Activated T-helper 17 cell treated with anti-CD3 and anti-CD28 coated beads, Interleukin-2, amount 50 U/mL, for 72 hours (primary cell): ENCODE results near the gene OR2C3. TPM values are rescaled to one million over a fixed set of nuclear protein-coding genes. Genes with fewer than 3 reads are reported as not detected.
"Not testable (repeated sequence)": the region's sequence is repeated elsewhere in the genome, so short reads cannot be mapped to it uniquely, and the experiment has no call there.

Experiments used
- ATAC-seq: fragments of 150-1000 bp; cut with Tn5 transposase; replicated peaks from 2 replicates; pipeline ENCODE4 v1.10.0; 2021; ENCODE audit warnings: mild to moderate bottlenecking, moderate library complexity
- H3K27ac Mint-ChIP-seq: one replicate; pipeline ENCODE4 v1.8.0; 2022; ENCODE audit warnings: mixed read lengths
- H3K27me3 Mint-ChIP-seq: one replicate; pipeline ENCODE4 v1.8.0; 2022; ENCODE audit warnings: mixed read lengths
- H3K36me3 Mint-ChIP-seq: one replicate; pipeline ENCODE4 v1.8.0; 2022; ENCODE audit warnings: low read depth, mild to moderate bottlenecking, mixed read lengths
- H3K4me1 Mint-ChIP-seq: one replicate; pipeline ENCODE4 v1.8.0; 2022; ENCODE audit warnings: mixed read lengths
- H3K4me3 Mint-ChIP-seq: one replicate; pipeline ENCODE4 v1.8.0; 2022; ENCODE audit warnings: mild to moderate bottlenecking, mixed read lengths
- H3K9me3 Mint-ChIP-seq: one replicate; pipeline ENCODE4 v1.8.0; 2022; ENCODE audit warnings: mixed read lengths
- total RNA-seq, 2 donors: library from RNA; stranded (reverse); gene quantifications; one replicate each; pipeline ENCODE4 v1.2.3, GENCODE V29; 2022

The OR2C3 gene
- total RNA-seq, 2 donors from 2014 or later, result not detected

DNA sequence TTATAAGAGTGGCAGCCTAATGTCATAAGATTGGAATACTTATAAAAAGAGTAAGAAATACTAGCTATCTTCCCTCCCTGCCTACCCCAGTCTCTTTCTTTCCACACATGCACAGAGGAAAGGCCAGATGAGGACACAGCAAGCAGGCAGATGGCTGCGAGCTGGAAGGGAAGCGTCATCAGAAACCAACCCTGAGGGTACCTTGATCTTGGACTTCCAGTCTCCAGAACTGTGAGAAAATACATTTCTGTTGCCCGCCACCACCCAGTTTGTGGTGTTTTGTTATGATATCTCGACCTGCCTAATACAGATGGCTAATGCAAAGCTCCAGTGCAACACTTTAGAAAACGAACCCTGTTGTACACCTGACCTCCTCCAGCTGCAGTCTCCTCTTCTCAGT is 2.3 kb upstream of the OR2C3 start:
- no peaks in the 10 kb centered on the region for H3K9me3 Mint-ChIP-seq
- no peak overlapping the region for H3K4me3 Mint-ChIP-seq
- H3K36me3 Mint-ChIP-seq, result no peaks in the 10 kb centered on the region
- peaks cover 4% of the 10 kb centered on the region for H3K4me1 Mint-ChIP-seq
- no peak overlapping the region for H3K27ac Mint-ChIP-seq
- H3K27me3 Mint-ChIP-seq, result peaks cover 17% of the 10 kb centered on the region
- no peak for ATAC-seq

DNA sequence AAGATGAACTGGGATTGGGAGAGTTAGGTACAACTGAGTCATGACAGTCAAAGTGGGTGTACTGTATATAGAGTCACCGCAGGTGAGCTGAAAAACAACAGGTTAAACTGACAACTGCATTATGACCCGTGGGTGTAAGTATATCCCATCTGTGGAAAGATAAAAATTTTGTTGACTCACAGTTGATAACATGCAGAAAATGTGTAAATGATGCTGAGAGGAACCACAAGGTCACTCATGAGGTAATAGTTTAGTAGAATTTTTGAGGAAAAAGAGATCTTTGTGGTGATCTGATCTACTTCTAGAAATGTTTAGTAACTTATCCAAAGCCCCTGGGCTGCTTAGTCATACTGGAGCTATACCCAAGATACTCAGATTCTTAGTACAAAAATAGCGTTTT is 838 bp downstream of the OR2C3 start:
- peak; percentile 78 for ATAC-seq

GRCh38 chr1:247531937-247532336 is 4.3 kb downstream of the OR2C3 start:
- H3K36me3 Mint-ChIP-seq, result no peaks in the 10 kb centered on the region
- peaks cover 34% of the 10 kb centered on the region for H3K27me3 Mint-ChIP-seq
- peaks cover 10% of the 10 kb centered on the region for H3K4me1 Mint-ChIP-seq
- no peaks in the 10 kb centered on the region for H3K9me3 Mint-ChIP-seq
- ATAC-seq, result no peak
- no peak overlapping the region for H3K4me3 Mint-ChIP-seq
- H3K27ac Mint-ChIP-seq, result no peak overlapping the region

More for the DNA sequence above, 838 bp downstream of the OR2C3 start:
- Mint-ChIP-seq H3K27me3 (peaks cover 24% of the 10 kb centered on the region), H3K36me3 (no peaks in the 10 kb centered on the region), H3K9me3 (no peaks in the 10 kb centered on the region), H3K4me3 (no peak overlapping the region), H3K4me1 (peaks cover 4% of the 10 kb centered on the region), H3K27ac (no peak overlapping the region)

DNA sequence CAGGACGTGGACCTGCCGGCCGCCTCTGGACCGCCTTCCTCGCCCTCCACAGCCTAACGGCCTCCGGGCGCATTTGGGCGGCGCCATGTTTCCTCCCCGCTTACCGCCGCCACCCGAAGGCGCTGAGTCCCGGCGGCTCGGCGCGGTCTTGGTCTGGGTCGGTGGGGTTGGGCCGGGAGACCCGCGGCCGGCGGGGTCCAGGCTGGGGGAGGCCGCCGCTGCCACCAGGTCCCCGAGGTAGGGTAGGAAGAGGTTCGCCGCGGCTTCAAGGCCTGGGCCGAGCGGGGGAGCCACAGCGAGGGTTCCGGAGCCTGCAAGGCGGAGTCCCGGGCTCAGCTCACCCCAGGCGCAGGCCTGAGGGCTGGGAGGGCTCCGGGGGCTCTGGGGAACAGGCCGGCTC is 5.5 kb downstream of the OR2C3 start:
- no peak overlapping the region for H3K27ac Mint-ChIP-seq
- H3K4me1 Mint-ChIP-seq, result peaks cover 10% of the 10 kb centered on the region
- H3K27me3 Mint-ChIP-seq, result peaks cover 42% of the 10 kb centered on the region
- no peak overlapping the region for H3K4me3 Mint-ChIP-seq
- no peaks in the 10 kb centered on the region for H3K9me3 Mint-ChIP-seq
- ATAC-seq, result no peak
- H3K36me3 Mint-ChIP-seq, result no peaks in the 10 kb centered on the region

DNA sequence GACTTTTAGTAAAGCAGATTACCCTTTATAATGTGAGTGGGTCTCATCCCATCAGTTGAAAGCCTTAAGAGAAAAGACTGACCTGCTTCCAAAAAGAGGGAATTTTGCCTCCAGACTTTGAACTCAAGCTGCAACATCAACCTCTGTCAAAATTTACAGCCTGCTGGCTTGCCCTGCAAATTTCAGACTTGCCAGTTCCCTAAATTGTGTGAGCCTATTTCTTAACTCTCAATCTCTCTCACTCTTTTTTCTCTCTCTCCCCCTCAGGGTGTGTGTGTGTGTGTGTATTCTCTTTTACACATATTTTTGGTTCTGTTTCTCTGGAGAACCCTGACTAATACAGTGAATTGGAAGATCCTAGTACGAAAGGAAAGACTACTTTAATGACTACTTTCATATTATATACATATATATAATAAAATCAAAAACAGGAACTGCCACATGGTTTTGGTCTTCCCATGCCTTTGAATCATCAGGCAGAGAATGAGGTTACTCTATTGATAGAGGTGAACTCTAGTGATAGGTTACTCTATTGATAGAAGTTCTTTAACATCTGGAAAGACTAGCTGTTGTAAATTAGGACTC is 6.4 kb downstream of the OR2C3 start:
- H3K27ac Mint-ChIP-seq, result no peak overlapping the region

GRCh38 chr1:247528812-247529474 is 7.3 kb downstream of the OR2C3 start:
- ATAC-seq, result peak; percentile 56
- H3K4me1 Mint-ChIP-seq, result peaks cover 7% of the 10 kb centered on the region
- H3K36me3 Mint-ChIP-seq, result no peaks in the 10 kb centered on the region
- no peak overlapping the region for H3K4me3 Mint-ChIP-seq
- no peak overlapping the region for H3K27ac Mint-ChIP-seq
- H3K9me3 Mint-ChIP-seq, result no peaks in the 10 kb centered on the region
- H3K27me3 Mint-ChIP-seq, result peaks cover 48% of the 10 kb centered on the region

More for the DNA sequence above, 6.4 kb downstream of the OR2C3 start:
- Mint-ChIP-seq H3K4me1 (peaks cover 7% of the 10 kb centered on the region), H3K27me3 (peaks cover 46% of the 10 kb centered on the region), H3K9me3 (no peaks in the 10 kb centered on the region), H3K4me3 (no peak overlapping the region), H3K36me3 (no peaks in the 10 kb centered on the region)
- ATAC-seq, result peak; percentile 37

DNA sequence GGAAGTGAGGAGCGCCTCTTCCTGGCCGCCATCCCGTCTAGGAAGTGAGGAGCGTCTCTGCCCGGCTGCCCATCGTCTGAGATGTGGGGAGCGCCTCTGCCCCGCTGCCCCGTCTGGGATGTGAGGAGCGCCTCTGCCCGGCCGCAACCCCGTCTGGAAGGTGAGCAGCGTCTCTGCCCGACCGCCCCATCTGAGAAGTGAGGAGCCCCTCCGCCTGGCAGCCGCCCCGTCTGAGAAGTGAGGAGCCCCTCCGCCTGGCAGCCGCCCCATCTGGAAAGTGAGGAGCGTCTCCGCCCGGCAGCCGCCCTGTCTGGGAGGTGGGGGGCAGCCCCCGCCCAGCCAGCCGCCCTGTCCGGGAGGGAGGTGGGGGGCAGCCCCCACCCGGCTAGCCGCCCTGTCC is 14.4 kb downstream of the OR2C3 start:
- not testable (repeated sequence) for H3K36me3 Mint-ChIP-seq, H3K4me3 Mint-ChIP-seq, H3K27ac Mint-ChIP-seq, ATAC-seq, H3K4me1 Mint-ChIP-seq, H3K9me3 Mint-ChIP-seq
- H3K27me3 Mint-ChIP-seq, result peaks cover 16% of the 10 kb centered on the region

DNA sequence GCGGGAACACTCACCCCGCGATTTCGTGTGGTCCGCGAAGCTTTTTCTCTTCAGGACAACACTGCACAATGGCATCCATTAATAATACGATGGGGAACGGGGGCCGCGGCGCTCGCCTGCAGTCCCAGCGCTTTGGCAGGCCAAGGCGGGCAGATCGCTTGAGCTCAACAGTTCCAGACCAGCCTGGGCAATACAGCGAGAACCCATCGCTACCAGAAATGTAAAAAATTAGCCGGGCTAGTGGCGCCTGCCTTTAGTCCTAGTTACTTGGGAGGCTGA is 17.7 kb downstream of the OR2C3 start:
- no peak overlapping the region for H3K27ac Mint-ChIP-seq
- no peaks in the 10 kb centered on the region for H3K9me3 Mint-ChIP-seq
- no peak overlapping the region for H3K4me3 Mint-ChIP-seq
- ATAC-seq, result no peak
- no peaks in the 10 kb centered on the region for H3K36me3 Mint-ChIP-seq
- H3K27me3 Mint-ChIP-seq, result peaks cover 19% of the 10 kb centered on the region
- H3K4me1 Mint-ChIP-seq, result no peaks in the 10 kb centered on the region

DNA sequence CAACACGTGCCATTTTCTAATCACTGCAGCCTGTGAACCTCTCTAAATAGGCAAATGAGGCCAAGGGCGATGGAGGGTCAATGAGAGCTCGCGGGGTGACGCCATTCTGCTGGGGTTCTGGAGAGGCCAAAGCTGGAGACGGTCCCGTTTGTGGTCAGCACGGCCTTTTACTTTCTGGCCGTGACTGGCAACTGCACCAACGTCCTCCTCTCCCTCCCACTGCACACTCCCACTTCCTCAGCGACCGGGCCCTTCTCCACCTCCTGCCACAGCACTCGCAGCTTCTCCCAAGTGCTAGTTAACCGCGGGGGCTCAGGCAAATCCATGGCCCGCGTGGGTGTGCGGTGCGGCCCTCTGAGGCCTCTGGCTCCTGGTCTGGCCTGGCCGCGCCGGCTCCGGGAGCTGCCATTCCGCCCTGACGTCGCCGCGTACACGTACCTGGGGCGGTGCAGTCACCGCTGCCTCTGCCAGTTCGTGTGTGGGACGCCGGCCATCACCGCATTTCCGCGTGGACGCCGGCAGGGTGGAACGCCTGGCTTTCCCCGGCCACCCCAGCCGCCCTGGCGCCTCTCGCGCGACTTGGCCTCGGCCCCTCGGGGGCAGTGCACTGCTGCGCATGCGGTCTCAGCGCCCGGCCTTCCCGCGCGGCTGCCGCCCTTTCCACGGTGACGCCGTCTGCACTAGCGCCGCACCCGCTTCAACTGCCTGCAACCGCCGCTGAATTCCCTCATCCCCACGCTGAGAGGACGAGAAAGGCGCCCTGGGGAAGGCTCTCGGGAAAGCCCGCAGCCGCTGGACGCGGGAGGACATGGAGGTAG is 18.2 kb downstream of the OR2C3 start:
- H3K9me3 Mint-ChIP-seq, result no peaks in the 10 kb centered on the region
- H3K27me3 Mint-ChIP-seq, result peaks cover 19% of the 10 kb centered on the region
- H3K27ac Mint-ChIP-seq, result no peak overlapping the region
- no peak overlapping the region for H3K4me3 Mint-ChIP-seq
- no peaks in the 10 kb centered on the region for H3K4me1 Mint-ChIP-seq
- ATAC-seq, result no peak
- H3K36me3 Mint-ChIP-seq, result no peaks in the 10 kb centered on the region

DNA sequence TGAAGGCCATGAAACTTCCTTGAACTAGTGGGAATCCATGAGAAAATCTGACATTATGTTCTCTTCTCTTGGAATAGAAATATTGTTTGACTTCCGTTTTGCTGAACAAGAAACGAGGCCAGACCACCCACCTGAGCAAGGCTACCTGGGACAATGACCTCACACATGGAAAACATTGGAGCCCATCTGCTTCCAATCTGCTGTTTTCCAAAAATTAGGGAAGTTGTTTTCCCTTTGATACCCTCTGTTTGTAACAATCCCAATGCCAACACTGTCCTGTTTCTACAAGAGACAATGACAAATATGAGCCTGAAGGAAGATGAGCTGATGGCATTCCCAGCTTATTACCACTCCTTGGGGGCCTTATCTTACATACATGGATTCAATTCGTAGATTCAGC is 29.4 kb downstream of the OR2C3 start:
- Mint-ChIP-seq H3K4me1 (no peaks in the 10 kb centered on the region), H3K9me3 (no peaks in the 10 kb centered on the region), H3K36me3 (no peaks in the 10 kb centered on the region), H3K4me3 (no peak overlapping the region), H3K27me3 (peaks cover 9% of the 10 kb centered on the region), H3K27ac (no peak overlapping the region)
- no peak for ATAC-seq

DNA sequence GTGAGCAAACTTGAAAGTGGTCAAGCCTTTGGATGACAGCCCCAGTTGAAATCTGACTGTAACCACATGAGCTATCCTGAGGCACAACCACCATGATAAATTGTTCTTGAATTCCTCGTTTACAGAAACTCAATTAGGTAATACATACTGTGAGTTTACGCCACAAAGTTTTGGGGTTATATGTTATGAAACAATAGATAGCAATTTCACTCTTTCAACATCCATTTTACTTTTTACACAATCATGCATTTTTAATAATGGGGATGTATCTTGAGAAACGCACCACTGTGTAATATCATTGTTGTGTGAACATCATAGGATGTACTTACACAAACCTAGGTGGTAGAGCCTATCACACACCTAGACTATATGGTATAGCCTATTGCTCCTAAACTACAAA is 35.4 kb downstream of the OR2C3 start:
- peaks cover 12% of the 10 kb centered on the region for H3K27me3 Mint-ChIP-seq
- no peak for ATAC-seq
- no peaks in the 10 kb centered on the region for H3K4me1 Mint-ChIP-seq
- H3K36me3 Mint-ChIP-seq, result no peaks in the 10 kb centered on the region
- H3K27ac Mint-ChIP-seq, result no peak overlapping the region
- H3K9me3 Mint-ChIP-seq, result no peaks in the 10 kb centered on the region
- no peak overlapping the region for H3K4me3 Mint-ChIP-seq

DNA sequence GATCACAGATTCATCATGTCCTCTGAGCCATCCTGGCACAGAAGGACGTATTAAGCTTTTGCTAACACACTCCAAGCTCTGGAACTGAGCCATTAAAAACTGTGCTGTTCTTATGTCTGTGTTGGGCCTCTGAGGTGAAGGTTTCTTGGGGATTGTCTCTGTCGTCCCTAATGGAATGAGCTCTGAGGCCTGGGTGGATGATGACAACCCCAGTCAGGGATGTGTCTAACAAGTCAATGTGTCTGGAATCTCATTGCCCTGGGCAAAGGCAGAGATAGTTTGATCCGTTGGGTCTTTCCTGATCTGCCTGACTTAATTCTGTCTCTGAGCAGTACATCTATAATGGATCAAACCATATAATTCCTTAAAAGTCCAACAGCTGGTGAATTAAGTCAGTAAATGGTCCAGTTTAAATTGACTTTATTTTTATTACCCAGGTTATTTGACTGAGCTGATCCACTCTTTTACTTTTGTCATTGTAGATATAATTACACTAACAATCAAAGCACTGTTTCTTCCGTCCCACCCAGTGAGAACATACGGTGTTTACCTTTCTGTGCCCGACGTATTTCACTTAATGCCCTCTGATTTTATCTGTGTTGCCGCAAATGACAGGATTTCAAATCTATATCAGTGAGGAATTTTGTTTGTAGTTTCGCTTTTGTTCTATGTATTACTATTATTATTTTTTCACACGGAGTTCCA is 39.5 kb downstream of the OR2C3 start:
- no peaks in the 10 kb centered on the region for H3K9me3 Mint-ChIP-seq
- no peaks in the 10 kb centered on the region for H3K36me3 Mint-ChIP-seq
- H3K27ac Mint-ChIP-seq, result no peak overlapping the region
- H3K4me3 Mint-ChIP-seq, result no peak overlapping the region
- no peaks in the 10 kb centered on the region for H3K4me1 Mint-ChIP-seq
- ATAC-seq, result no peak
- peaks cover 23% of the 10 kb centered on the region for H3K27me3 Mint-ChIP-seq

- H3K36me3 Mint-ChIP-seq, result no peaks in the 10 kb centered on the region
- no peaks in the 10 kb centered on the region for H3K4me1 Mint-ChIP-seq
- no peak for ATAC-seq
- H3K4me3 Mint-ChIP-seq, result no peak overlapping the region
- H3K9me3 Mint-ChIP-seq, result no peaks in the 10 kb centered on the region
- peaks cover 25% of the 10 kb centered on the region for H3K27me3 Mint-ChIP-seq
- H3K27ac Mint-ChIP-seq, result no peak overlapping the region
These were observed 41.5 kb downstream of the OR2C3 start for GRCh38 chr1:247494767-247495166.

- H3K27ac Mint-ChIP-seq, result no peak overlapping the region
- peaks cover 26% of the 10 kb centered on the region for H3K27me3 Mint-ChIP-seq
- H3K4me1 Mint-ChIP-seq, result no peaks in the 10 kb centered on the region
- H3K4me3 Mint-ChIP-seq, result no peak overlapping the region
- no peaks in the 10 kb centered on the region for H3K9me3 Mint-ChIP-seq
- no peak for ATAC-seq
- no peaks in the 10 kb centered on the region for H3K36me3 Mint-ChIP-seq
These were observed 43.1 kb downstream of the OR2C3 start for GRCh38 chr1:247493106-247493505.

DNA sequence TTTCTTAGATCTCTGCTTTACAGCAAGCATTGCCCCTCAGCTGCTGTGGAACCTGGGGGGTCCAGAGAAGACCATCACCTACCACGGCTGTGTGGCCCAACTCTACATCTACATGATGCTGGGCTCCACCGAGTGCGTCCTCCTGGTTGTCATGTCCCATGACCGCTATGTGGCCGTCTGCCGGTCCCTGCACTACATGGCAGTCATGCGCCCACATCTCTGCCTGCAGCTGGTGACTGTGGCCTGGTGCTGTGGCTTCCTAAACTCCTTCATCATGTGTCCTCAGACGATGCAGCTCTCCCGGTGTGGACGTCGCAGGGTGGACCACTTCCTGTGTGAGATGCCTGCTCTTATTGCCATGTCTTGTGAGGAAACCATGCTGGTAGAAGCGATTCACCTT is 44.9 kb downstream of the OR2C3 start:
- Mint-ChIP-seq H3K4me3 (no peak overlapping the region), H3K36me3 (no peaks in the 10 kb centered on the region), H3K9me3 (no peaks in the 10 kb centered on the region), H3K27ac (no peak overlapping the region), H3K4me1 (no peaks in the 10 kb centered on the region), H3K27me3 (peaks cover 26% of the 10 kb centered on the region)
- ATAC-seq, result no peak
